SK-N-SH treated with all-trans-retinoic acid at 6 μM for 48 hours (cell line): ENCODE measurements around the gene CAGE1.

ENCODE experiments used
- ARNTL ChIP-seq: fragments of 450-650 bp; formaldehyde crosslinking; IDR thresholded peaks from 2 replicates; pipeline ENCODE4 v1.5.0; 2020; ENCODE audit warnings: low read depth, mild to moderate bottlenecking, moderate library complexity, borderline replicate concordance
- CSRNP3 ChIP-seq: fragments of 250-450 bp; sonication (Bioruptor Pico); IDR thresholded peaks from 2 replicates; pipeline ENCODE4 v1.5.1; 2021; ENCODE audit warnings: mild to moderate bottlenecking, moderate library complexity
- ESRRG ChIP-seq: fragments of 250-450 bp; sonication (Bioruptor Pico); IDR thresholded peaks from 2 replicates; pipeline ENCODE4 v1.6.1; 2021; ENCODE audit warnings: mild to moderate bottlenecking
- OSR1 ChIP-seq: fragments of 250-450 bp; sonication (Bioruptor Pico); IDR thresholded peaks from 2 replicates; pipeline ENCODE4 v1.8.0; 2022; ENCODE audit warnings: moderate library complexity, mild to moderate bottlenecking, inconsistent platforms
- PPARA ChIP-seq: fragments of 250-450 bp; sonication (Bioruptor Pico); IDR thresholded peaks from 2 replicates; pipeline ENCODE4 v1.5.0; 2020; ENCODE audit warnings: mild to moderate bottlenecking, borderline replicate concordance
- RARB ChIP-seq: fragments of 250-450 bp; sonication (Bioruptor Pico); IDR thresholded peaks from 2 replicates; pipeline ENCODE4 v1.8.0; 2021; ENCODE audit warnings: mild to moderate bottlenecking, moderate library complexity
- TOX ChIP-seq: fragments of 250-450 bp; sonication (Bioruptor Pico); IDR thresholded peaks from 2 replicates; pipeline ENCODE4 v1.8.0; 2021; ENCODE audit warnings: mild to moderate bottlenecking, moderate library complexity, borderline replicate concordance
- ZFP3 ChIP-seq: fragments of 250-450 bp; sonication (Bioruptor Pico); IDR thresholded peaks from 2 replicates; pipeline ENCODE4 v1.5.0; 2020; ENCODE audit warnings: mild to moderate bottlenecking, moderate library complexity
- ZFP30 ChIP-seq: fragments of 450-650 bp; formaldehyde crosslinking; IDR thresholded peaks from 2 replicates; pipeline ENCODE4 v1.5.0; 2022; ENCODE audit warnings: mild to moderate bottlenecking, moderate library complexity
- TF ChIP-seq, protein P1 (sequence below): fragments of 250-450 bp; sonication (Bioruptor Pico); IDR thresholded peaks from 2 replicates; pipeline ENCODE4 v1.8.0; 2020; ENCODE audit warnings: mild to moderate bottlenecking, moderate library complexity, borderline replicate concordance
- TF ChIP-seq, protein P2 (sequence below): fragments of 250-450 bp; sonication (Bioruptor Pico); IDR thresholded peaks from 2 replicates; pipeline ENCODE4 v1.5.1; 2020; ENCODE audit warnings: low read depth, mild to moderate bottlenecking, moderate library complexity
- TF ChIP-seq, protein P3 (sequence below): fragments of 250-450 bp; sonication (Bioruptor Pico); IDR thresholded peaks from 2 replicates; pipeline ENCODE4 v1.5.0; 2020; ENCODE audit warnings: mild to moderate bottlenecking, moderate library complexity
- TF ChIP-seq, protein P4 (sequence below): fragments of 250-450 bp; sonication (Bioruptor Pico); IDR thresholded peaks from 2 replicates; pipeline ENCODE4 v1.8.0; 2021; ENCODE audit warnings: low read depth, mild to moderate bottlenecking, moderate library complexity, borderline replicate concordance

- TF ChIP-seq PPARA (CRISPR knock-in tag) (no peak), ARNTL (CRISPR knock-in tag) (no peak), ZFP30 (CRISPR knock-in tag) (no peak), ZFP3 (CRISPR knock-in tag) (no peak), TOX (CRISPR knock-in tag) (no peak), CSRNP3 (CRISPR knock-in tag) (no peak), OSR1 (no peak), ESRRG (CRISPR knock-in tag) (no peak), RARB (CRISPR knock-in tag) (no peak)
- TF ChIP-seq, protein P1, sequence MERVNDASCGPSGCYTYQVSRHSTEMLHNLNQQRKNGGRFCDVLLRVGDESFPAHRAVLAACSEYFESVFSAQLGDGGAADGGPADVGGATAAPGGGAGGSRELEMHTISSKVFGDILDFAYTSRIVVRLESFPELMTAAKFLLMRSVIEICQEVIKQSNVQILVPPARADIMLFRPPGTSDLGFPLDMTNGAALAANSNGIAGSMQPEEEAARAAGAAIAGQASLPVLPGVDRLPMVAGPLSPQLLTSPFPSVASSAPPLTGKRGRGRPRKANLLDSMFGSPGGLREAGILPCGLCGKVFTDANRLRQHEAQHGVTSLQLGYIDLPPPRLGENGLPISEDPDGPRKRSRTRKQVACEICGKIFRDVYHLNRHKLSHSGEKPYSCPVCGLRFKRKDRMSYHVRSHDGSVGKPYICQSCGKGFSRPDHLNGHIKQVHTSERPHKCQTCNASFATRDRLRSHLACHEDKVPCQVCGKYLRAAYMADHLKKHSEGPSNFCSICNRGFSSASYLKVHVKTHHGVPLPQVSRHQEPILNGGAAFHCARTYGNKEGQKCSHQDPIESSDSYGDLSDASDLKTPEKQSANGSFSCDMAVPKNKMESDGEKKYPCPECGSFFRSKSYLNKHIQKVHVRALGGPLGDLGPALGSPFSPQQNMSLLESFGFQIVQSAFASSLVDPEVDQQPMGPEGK (CRISPR knock-in tag) = no peak
- TF ChIP-seq, protein P2, sequence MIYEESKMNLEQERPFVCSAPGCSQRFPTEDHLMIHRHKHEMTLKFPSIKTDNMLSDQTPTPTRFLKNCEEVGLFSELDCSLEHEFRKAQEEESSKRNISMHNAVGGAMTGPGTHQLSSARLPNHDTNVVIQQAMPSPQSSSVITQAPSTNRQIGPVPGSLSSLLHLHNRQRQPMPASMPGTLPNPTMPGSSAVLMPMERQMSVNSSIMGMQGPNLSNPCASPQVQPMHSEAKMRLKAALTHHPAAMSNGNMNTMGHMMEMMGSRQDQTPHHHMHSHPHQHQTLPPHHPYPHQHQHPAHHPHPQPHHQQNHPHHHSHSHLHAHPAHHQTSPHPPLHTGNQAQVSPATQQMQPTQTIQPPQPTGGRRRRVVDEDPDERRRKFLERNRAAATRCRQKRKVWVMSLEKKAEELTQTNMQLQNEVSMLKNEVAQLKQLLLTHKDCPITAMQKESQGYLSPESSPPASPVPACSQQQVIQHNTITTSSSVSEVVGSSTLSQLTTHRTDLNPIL (CRISPR knock-in tag) = no peak
- TF ChIP-seq, protein P3, sequence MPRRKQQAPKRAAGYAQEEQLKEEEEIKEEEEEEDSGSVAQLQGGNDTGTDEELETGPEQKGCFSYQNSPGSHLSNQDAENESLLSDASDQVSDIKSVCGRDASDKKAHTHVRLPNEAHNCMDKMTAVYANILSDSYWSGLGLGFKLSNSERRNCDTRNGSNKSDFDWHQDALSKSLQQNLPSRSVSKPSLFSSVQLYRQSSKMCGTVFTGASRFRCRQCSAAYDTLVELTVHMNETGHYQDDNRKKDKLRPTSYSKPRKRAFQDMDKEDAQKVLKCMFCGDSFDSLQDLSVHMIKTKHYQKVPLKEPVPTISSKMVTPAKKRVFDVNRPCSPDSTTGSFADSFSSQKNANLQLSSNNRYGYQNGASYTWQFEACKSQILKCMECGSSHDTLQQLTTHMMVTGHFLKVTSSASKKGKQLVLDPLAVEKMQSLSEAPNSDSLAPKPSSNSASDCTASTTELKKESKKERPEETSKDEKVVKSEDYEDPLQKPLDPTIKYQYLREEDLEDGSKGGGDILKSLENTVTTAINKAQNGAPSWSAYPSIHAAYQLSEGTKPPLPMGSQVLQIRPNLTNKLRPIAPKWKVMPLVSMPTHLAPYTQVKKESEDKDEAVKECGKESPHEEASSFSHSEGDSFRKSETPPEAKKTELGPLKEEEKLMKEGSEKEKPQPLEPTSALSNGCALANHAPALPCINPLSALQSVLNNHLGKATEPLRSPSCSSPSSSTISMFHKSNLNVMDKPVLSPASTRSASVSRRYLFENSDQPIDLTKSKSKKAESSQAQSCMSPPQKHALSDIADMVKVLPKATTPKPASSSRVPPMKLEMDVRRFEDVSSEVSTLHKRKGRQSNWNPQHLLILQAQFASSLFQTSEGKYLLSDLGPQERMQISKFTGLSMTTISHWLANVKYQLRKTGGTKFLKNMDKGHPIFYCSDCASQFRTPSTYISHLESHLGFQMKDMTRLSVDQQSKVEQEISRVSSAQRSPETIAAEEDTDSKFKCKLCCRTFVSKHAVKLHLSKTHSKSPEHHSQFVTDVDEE (CRISPR knock-in tag) = no peak
- TF ChIP-seq, protein P4, sequence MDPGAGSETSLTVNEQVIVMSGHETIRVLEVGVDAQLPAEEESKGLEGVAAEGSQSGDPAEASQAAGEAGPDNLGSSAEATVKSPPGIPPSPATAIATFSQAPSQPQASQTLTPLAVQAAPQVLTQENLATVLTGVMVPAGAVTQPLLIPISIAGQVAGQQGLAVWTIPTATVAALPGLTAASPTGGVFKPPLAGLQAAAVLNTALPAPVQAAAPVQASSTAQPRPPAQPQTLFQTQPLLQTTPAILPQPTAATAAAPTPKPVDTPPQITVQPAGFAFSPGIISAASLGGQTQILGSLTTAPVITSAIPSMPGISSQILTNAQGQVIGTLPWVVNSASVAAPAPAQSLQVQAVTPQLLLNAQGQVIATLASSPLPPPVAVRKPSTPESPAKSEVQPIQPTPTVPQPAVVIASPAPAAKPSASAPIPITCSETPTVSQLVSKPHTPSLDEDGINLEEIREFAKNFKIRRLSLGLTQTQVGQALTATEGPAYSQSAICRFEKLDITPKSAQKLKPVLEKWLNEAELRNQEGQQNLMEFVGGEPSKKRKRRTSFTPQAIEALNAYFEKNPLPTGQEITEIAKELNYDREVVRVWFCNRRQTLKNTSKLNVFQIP = no peak
These were observed 51.5 kb downstream of the CAGE1 start for GRCh38 chr6:7338031-7338430.
